ENCODE results near the gene PIK3C2G.

GRCh38 chr12:18483698-18484325, 222.5 kb downstream of the PIK3C2G start:
- TF ChIP-seq CTCF (IDR thresholded peaks at IDR 0.05) (no peak), POLR2A (IDR thresholded peaks at IDR 0.05) (no peak)

Measured in testis (tissue), 2 donors.